IPS-11a (cell line): ENCODE measurements around the gene ZNF431.
"Not testable (repeated sequence)": the region's sequence is repeated elsewhere in the genome, so short reads cannot be mapped to it uniquely, and the experiment has no call there.

Experiments
- H3K4me3 ChIP-seq: one replicate; pipeline ENCODE4 v1.5.1; 2013; ENCODE audit warnings: low read depth, low read length, control low read depth

The ZNF431 gene

GRCh38 chr19:21143854-21144253, 2.0 kb downstream of the ZNF431 start:
- no peak overlapping the region for H3K4me3 ChIP-seq

DNA sequence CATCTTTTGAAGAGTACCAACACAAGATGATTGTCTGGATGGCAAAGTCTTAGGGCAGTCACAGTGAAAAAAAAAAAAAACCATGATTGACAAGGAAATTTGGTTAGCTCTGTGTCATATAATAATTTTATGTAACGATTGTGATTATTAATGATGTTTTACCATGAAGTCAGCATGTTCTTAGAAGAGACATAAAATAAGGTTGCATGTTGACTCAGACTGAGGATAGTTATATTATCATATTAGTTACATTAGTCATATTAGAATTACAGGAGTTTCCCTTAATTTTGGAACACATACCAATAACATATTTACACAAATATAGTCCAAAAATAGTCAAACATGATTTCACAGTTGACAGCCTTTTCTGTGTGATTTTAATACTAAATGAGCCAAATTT, 5.7 kb downstream of the ZNF431 start:
- no peak overlapping the region for H3K4me3 ChIP-seq

- no peak overlapping the region for H3K4me3 ChIP-seq
Observed at GRCh38 chr19:21148681-21149080, 6.8 kb downstream of the ZNF431 start.

GRCh38 chr19:21149877-21150276, 8.0 kb downstream of the ZNF431 start:
- H3K4me3 ChIP-seq = no peak overlapping the region

DNA sequence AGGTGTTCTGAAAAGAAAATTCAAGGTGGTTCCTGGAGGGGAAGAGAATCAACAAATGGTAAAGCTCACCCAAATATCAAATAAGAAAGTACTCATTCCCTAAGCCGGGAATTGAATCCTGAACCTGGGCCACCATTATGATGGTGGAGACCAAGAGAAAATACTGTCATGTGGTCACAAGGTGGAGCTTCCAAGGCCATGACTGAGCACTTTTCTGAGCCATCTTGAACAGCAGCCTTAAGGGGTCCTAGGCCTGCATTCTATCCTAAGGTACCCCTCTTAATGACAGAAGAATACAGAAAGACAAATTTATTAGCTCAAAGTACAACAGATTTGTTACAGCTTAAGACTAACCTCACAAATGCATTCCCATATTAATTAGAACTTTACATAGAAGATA, 9.6 kb downstream of the ZNF431 start:
- H3K4me3 ChIP-seq = no peak overlapping the region

DNA sequence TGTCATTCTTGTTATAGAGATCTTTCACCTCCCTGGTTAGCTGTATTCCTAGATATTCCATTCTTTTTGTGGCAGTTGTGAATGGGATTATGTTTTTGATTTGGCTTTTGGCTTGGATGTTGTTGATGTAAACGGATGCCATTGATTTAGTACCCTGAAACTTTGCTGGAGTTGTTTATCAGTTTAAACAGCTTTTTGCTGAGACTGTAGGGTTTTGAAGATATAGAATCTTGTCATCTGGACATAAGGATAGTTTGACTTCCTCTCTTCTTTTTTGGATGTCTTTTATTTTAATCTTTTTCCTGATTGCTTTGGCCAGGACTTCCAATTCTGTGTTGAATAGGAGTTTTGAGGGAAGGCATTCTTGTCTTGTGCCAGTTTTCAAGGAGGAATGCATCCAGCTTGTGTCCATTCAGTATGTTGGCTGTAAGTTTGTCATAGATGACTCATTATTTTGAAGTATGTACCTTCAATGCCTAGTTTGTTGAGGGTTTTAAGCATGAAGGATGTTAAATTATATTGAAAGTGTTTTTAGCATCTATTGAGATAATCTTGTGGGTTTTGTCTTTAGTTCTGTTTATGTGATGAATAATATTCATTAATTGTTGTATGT, 16.8 kb downstream of the ZNF431 start:
- H3K4me3 ChIP-seq = no peak overlapping the region

GRCh38 chr19:21164541-21164940, 22.7 kb downstream of the ZNF431 start:
- H3K4me3 ChIP-seq = no peak overlapping the region

- no peak overlapping the region for H3K4me3 ChIP-seq
Observed at GRCh38 chr19:21166436-21166835, 24.6 kb downstream of the ZNF431 start.

DNA sequence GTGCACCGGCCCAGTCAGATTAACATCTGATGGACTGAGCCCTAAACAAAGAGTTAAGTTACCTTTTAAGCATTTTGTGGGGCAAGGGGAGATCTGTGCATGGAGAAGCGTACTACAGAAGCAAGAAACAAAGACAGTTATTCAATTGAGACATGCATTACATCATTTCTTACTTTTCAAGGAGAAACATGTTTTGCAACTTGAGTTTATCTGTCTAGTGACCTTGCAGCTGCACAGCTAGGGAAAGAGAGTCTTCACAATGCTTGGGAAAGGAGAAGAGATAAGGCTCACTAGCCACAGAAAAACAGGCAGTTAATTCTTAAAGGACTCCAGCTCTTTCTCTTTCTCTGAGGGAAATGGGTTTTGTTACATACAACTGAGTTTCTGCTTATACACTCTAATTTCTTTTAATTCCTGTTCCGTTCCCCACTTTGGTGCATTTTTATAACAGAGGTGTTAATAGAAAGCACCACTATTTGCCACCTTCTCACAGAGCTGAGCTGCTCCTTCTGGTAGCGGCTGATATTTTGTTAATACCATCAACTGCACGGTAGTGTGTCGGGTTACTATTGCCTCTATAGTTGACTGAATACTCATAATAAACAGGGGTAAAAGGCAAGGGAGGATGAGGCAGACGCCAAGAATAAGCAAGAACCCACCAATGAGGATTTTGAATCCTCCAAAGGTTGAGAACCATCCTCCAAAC, 55.9 kb downstream of the ZNF431 start:
- no peak overlapping the region for H3K4me3 ChIP-seq

DNA sequence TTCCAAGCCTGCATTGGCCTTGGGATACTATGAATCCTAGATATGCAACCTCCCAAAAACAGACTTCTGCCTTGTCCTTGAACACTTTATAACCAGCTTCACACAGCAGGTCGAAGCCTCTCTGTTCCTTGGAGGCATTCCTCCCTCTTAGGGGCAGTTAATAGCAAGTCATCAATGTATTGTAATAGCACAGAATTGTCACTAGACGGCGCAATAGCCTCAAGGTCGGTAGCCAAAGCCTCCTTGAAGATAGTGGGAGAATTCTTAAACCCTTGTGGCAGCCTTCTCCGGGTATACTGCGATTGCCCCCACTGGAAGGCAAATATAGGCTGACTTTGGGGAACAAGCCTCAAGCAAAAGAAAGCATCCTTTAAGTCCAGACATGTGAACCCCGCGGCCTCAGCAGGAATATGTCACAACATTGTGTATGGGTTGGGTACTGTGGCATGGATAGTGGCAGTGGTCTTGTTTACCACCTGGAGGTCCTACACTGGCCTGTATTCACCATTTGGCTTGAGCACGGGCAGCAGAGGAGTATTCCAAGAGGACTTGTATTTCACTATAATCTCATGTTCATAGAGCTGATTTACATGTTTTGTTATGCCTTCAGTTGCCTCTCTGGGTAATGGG, 61.1 kb downstream of the ZNF431 start:
- no peak overlapping the region for H3K4me3 ChIP-seq

DNA sequence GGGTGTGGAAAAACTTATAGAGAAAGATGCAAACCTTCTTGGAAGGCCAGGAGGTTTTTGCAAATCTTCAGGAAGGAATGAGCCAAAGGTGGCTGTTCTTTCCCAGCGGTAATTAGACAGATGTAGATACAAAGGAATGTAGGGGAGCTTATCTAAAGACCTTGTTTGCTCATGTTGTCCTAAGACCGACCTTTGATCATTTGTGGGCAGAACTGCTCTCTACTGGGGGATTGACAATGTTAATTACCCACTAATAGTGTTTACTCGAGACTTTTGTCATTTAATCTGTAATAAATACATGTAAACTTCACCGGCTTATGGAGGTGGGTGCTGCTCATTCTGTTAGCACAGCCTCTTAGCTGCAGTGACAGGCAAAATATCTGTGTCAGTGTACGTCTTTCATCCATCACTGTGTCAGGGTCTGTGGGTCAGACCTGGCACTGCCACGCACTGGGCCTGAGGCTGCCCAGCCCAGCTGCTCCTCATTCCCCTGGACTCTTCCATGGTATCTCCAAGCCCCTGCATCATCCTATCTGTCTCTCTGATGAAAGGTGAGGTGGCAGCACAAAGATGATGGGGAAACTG, 68.3 kb downstream of the ZNF431 start:
- no peak overlapping the region for H3K4me3 ChIP-seq

DNA sequence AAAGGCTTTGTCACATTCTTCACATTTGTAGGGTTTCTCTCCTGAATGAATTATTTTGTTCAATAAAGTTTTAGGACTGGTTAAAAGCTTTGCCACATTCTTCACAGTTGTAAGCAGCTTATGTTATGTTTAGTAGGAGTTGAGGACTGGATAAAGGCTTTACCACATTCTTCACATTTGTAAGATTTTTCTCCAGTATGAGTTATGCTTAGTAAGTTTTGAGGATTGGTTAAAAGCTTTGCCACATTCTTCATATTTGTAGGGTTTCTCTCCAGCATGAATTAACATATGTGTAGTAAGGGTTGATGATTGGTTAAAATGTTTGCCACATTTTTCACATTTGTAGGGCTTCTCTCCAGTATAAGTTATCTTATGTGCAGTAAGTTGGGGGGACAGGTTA, 79.9 kb downstream of the ZNF431 start:
- H3K4me3 ChIP-seq = no peak overlapping the region

DNA sequence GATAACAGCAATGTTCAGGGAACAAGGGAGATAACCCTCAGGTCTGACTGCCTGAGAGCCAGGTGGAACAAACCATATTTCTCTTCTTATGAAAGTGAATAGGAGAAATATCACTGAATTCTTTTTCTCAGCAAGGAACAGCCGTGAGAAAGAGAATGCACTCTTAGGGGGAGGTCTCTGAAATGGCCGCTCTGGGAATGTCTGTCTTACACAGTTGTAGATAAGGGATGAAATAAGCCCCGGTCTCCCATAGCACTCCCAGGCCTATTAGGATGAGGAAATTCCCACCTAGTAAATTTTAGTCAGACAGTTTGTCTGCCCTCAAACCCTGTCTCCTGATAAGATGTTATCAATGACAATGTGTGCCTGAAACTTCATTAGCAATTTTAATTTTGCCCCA, 88.1 kb downstream of the ZNF431 start:
- not testable (repeated sequence) for H3K4me3 ChIP-seq

GRCh38 chr19:21233691-21234090, 91.9 kb downstream of the ZNF431 start:
- no peak overlapping the region for H3K4me3 ChIP-seq

DNA sequence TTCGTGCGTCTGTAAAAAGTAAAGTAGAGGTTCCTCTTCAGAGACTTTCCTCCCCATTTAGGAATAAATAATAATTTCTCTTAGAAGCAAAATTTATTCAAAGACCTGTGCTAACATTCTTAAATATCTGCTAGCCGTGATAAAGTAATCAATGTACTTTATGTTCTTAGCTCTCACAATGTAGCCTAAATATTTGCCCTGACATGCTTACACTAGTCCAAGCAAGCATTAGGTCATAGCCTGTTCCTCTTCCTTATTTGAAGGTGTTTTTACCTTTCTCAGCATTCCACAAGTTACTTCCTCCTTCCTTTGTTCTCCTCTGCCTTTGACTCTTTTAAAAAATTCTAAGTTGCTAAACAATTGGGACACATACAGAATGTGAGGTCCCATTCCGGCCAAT, 94.9 kb downstream of the ZNF431 start:
- H3K4me3 ChIP-seq = not testable (repeated sequence)

DNA sequence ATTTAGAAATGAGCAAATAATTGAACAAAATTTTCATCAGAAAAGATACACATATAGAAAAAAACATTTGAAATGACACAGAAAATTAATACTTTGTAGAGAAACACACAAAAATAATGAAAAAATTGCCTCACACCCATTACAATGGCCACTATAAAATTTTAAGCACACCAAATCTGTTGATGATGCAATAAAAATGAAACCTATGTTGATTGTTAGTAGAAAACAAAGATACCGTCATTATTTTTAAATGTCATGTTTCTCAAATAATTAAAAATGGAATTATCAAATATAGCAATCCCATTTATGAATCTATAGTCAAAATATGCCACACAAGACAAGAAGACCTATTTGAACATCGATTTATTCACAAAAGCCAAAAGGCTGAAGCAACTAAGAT, 96.8 kb downstream of the ZNF431 start:
- no peak overlapping the region for H3K4me3 ChIP-seq
